Bronchial epithelial cell (primary cell): ENCODE data around the gene G6PC3. TPM values are rescaled to one million over a fixed set of nuclear protein-coding genes. Genes with fewer than 3 reads are reported as not detected.

ENCODE experiments used
- DNase-seq: peaks from one replicate; pipeline ENCODE4 v3.0.0-alpha.2; 2010; ENCODE audit warnings: low read depth
- FAIRE-seq: peaks from 2 replicates; lab custom pipeline; 2011; peaks lifted over from hg19 to GRCh38; lab: Jason Lieb, UNC
- H3K27me3 ChIP-seq: 2 replicates; pipeline ENCODE4 v1.5.1; 2011; ENCODE audit warnings: low read length; ENCODE audit not compliant: control insufficient read depth, insufficient read depth
- H3K36me3 ChIP-seq: 2 replicates; pipeline ENCODE4 v1.5.1; 2011; ENCODE audit warnings: low read length; ENCODE audit not compliant: control insufficient read depth, insufficient read depth
- H3K4me3 ChIP-seq: 2 replicates; pipeline ENCODE4 v1.5.1; 2011; ENCODE audit warnings: mild to moderate bottlenecking, low read depth, low read length, control low read depth
- total RNA-seq: library from RNA; depleted of rRNA; stranded (reverse); fragments of >200 nt; gene quantifications from 2 replicates; pipeline ENCODE4 v1.2.1, GENCODE V29; 2014
- TF ChIP-seq, protein P1 (sequence below): IDR thresholded peaks from 2 replicates; pipeline ENCODE4 v1.5.1; 2011; ENCODE audit warnings: mild to moderate bottlenecking, moderate library complexity, low read length, control low read depth, inconsistent platforms; ENCODE audit not compliant: insufficient read depth, severe bottlenecking

The G6PC3 gene
- total RNA-seq, 1 donor from 2014 or later: 7.6 TPM

GRCh38 chr17:44123356-44124117, 53.0 kb downstream of the G6PC3 start, which contains the start of gene HDAC5:
Gene HDAC5 (minus strand): TSS chr17:44123641. CDS start chr17:44117515, 6,126 bp downstream.
- FAIRE-seq: no peak
- peak; percentile 77 for DNase-seq
- peak within 1 kb of the TSS; percentile 73 for H3K4me3 ChIP-seq

DNA sequence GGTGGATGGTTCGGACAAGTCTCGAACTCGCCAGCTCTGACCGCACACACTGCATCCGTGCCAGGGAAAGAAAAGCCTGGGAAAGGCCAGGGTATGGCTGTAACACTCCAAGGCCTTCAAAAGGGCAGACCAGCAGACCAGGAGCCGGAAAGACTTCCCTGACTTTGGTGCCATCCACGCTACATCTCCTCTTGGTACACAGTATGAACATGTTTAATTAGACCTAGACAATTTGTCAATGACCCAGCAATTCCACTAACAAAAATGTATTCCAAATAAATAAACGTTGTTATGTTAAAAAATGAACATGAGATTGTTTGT, 53.5 kb downstream of the G6PC3 start:
- TF ChIP-seq, protein P1, sequence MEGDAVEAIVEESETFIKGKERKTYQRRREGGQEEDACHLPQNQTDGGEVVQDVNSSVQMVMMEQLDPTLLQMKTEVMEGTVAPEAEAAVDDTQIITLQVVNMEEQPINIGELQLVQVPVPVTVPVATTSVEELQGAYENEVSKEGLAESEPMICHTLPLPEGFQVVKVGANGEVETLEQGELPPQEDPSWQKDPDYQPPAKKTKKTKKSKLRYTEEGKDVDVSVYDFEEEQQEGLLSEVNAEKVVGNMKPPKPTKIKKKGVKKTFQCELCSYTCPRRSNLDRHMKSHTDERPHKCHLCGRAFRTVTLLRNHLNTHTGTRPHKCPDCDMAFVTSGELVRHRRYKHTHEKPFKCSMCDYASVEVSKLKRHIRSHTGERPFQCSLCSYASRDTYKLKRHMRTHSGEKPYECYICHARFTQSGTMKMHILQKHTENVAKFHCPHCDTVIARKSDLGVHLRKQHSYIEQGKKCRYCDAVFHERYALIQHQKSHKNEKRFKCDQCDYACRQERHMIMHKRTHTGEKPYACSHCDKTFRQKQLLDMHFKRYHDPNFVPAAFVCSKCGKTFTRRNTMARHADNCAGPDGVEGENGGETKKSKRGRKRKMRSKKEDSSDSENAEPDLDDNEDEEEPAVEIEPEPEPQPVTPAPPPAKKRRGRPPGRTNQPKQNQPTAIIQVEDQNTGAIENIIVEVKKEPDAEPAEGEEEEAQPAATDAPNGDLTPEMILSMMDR: no peak
- Histone ChIP-seq H3K27me3 (peaks cover 3% of the 10 kb centered on the region), H3K4me3 (peak overlapping the region; percentile 73), H3K36me3 (no peaks in the 10 kb centered on the region)
- DNase-seq (no peak), FAIRE-seq (no peak)

More at GRCh38 chr17:44123356-44124117, 53.0 kb downstream of the G6PC3 start, which contains the start of gene HDAC5:
- H3K36me3 ChIP-seq: no peaks in the 10 kb centered on the region
- peaks cover 3% of the 10 kb centered on the region for H3K27me3 ChIP-seq
- TF ChIP-seq, protein P1: peak; percentile 74

Other genes with a start within 250 kb of the G6PC3 start
- 7.2 and 9.7 TPM in 2 replicates for gene MPP3, start 237.6 kb upstream of the G6PC3 start, total RNA-seq
- gene CD300LG, start 223.6 kb upstream of the G6PC3 start, total RNA-seq: not detected in 2 replicates
- gene MPP2, start 163.2 kb upstream of the G6PC3 start, total RNA-seq: 0.13 and 0.26 TPM in 2 replicates
- not detected in 2 replicates for gene PPY, start 128.3 kb upstream of the G6PC3 start, total RNA-seq
- gene PYY, start 116.8 kb upstream of the G6PC3 start, total RNA-seq: 0.26 and 0.79 TPM in 2 replicates
- gene NAGS, start 66.1 kb upstream of the G6PC3 start, total RNA-seq: 17.8 and 25.3 TPM in 2 replicates
- gene TMEM101, start 55.8 kb upstream of the G6PC3 start, total RNA-seq: 64.3 and 85.6 TPM in 2 replicates
- 18.9 and 20.3 TPM in 2 replicates for gene LSM12, start 4.1 kb upstream of the G6PC3 start, total RNA-seq
- 18.4 TPM in 2 replicates for gene HDAC5, start 52.9 kb downstream of the G6PC3 start, total RNA-seq
- 0.26 and 0.64 TPM in 2 replicates for gene HROB, start 71.2 kb downstream of the G6PC3 start, total RNA-seq
- gene ASB16, start 100.0 kb downstream of the G6PC3 start, total RNA-seq: not detected in 2 replicates
- gene TMUB2, start 116.2 kb downstream of the G6PC3 start, total RNA-seq: 20.3 and 25.6 TPM in 2 replicates
- gene ATXN7L3, start 129.1 kb downstream of the G6PC3 start, total RNA-seq: 32.4 and 46.3 TPM in 2 replicates
- gene UBTF, start 148.9 kb downstream of the G6PC3 start, total RNA-seq: 22.9 and 36.1 TPM in 2 replicates
- not detected in 2 replicates for gene SLC4A1, start 197.4 kb downstream of the G6PC3 start, total RNA-seq
- 0.26 and 3.1 TPM in 2 replicates for gene RUNDC3A, start 237.9 kb downstream of the G6PC3 start, total RNA-seq